SH-SY5Y (cell line): ENCODE results near the gene KLHL14.

Experiments used
- GATA2 ChIP-seq: IDR thresholded peaks from 2 replicates; pipeline ENCODE4 v1.6.1; 2011; ENCODE audit warnings: mild to moderate bottlenecking, low read depth, low read length
- GATA3 ChIP-seq: IDR thresholded peaks from 2 replicates; pipeline ENCODE4 v1.6.1; 2011; ENCODE audit warnings: low read depth, mild to moderate bottlenecking, low read length, moderate library complexity

- TF ChIP-seq GATA2 (no peak), GATA3 (no peak)
Observed at GRCh38 chr18:32771169-32771751, 1.6 kb downstream of the KLHL14 start.
